Type B pancreatic cell (in vitro differentiated cells): Measurements from ENCODE around the gene CD52. TPM values are rescaled to one million over a fixed set of nuclear protein-coding genes. Genes with fewer than 3 reads are reported as not detected.
"Not testable (repeated sequence)": the region's sequence is repeated elsewhere in the genome, so short reads cannot be mapped to it uniquely, and the experiment has no call there.

Source experiments
- DNase-seq: peaks from one replicate; pipeline ENCODE4 v3.0.0; 2021; ENCODE audit warnings: mixed read lengths; ENCODE audit not compliant: unreplicated experiment; ENCODE audit errors: extremely low spot score
- H3K27ac Mint-ChIP-seq: 2 replicates; pipeline ENCODE4 v1.8.0; 2021; ENCODE audit warnings: mild to moderate bottlenecking, mixed read lengths
- H3K27me3 Mint-ChIP-seq: 2 replicates; pipeline ENCODE4 v1.8.0; 2021; ENCODE audit warnings: mixed read lengths
- H3K36me3 Mint-ChIP-seq: 2 replicates; pipeline ENCODE4 v1.8.0; 2021; ENCODE audit warnings: mixed read lengths
- H3K4me1 Mint-ChIP-seq: one replicate; pipeline ENCODE4 v1.8.0; 2021; ENCODE audit warnings: mixed read lengths; ENCODE audit not compliant: unreplicated experiment
- H3K4me3 Mint-ChIP-seq: 2 replicates; pipeline ENCODE4 v1.8.0; 2021; ENCODE audit warnings: mild to moderate bottlenecking, mixed read lengths
- H3K9me3 Mint-ChIP-seq: 2 replicates; pipeline ENCODE4 v1.8.0; 2021; ENCODE audit warnings: mixed read lengths
- CTCF ChIP-seq: fragments of 200-600 bp; sonication (generic); conservative IDR thresholded peaks from 2 replicates; pipeline ENCODE4 v1.5.0; 2021; ENCODE audit warnings: antibody characterized with exemption, mild to moderate bottlenecking
- total RNA-seq: library from RNA; stranded (reverse); gene quantifications from 2 replicates; pipeline ENCODE4 v1.2.1, GENCODE V29; 2021; ENCODE audit warnings: low replicate concordance

CD52 gene
- total RNA-seq, 1 donor from 2014 or later: 0.75 TPM

- Mint-ChIP-seq H3K4me3 (peak overlapping the region; percentile 100), H3K9me3 (no peaks in the 10 kb centered on the region), H3K4me1 (peaks cover 15% of the 10 kb centered on the region), H3K27me3 (no peaks in the 10 kb centered on the region), H3K27ac (peak overlapping the region; percentile 96), H3K36me3 (no peaks in the 10 kb centered on the region)
- TF ChIP-seq CTCF: no peak
- DNase-seq: no peak
These were observed 12.0 kb upstream of the CD52 start for GRCh38 chr1:26305667-26306289.

DNA sequence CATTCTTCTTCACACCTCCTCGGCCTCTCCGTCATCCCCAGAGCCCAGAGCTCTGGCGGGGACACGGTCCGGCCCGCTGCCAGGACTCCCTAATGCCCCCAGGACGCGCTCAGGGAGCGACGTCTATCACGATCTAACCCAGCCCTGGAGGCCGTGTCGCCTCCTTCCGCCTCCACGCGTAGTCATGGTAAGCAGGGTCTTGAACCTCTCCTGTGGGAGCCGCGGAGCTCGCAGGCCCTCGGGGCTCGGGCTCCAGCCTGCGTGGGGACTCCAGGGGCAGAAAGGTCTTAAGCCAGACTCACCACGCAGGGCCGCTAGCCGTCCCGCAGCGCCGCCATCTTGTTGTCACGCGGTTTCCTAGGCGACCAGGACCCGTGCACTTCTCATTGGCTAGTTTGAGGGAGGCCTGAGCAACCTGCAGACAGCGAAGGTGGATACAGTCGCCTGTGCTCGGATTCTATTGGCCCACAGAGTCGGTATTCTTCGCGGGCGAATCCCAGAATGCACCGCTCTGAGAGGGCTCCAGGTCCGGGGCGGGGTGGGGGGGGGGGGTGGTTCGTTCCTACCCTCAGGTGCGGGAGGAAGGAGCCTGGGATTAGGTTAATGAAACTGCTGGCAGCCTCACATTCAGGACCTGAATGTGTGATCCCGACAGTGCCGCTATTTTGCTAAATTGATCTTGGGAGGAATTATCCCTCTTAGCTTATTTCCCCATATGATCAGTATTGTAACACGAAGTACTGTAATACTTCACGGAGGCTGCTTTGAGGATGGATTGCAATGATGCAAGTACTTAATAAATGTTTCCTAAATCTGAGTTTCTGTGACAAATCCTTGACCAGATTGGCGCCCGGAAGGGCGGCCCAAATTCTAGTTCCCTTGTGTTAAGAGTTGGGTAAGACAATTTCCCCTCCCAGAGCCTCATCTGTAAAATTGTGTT is 11.2 kb upstream of the CD52 start, which contains the start of gene UBXN11:
TSS of gene UBXN11 (minus strand) at position 347 of the 940 bp plus-strand sequence. CDS start 3,753 bp downstream, outside the sequence.
- peak within 1 kb of the TSS; percentile 96 for H3K27ac Mint-ChIP-seq
- H3K9me3 Mint-ChIP-seq: no peaks in the 10 kb centered on the region
- no peaks in the 10 kb centered on the region for H3K36me3 Mint-ChIP-seq
- peak; percentile 90 for DNase-seq
- peak within 1 kb of the TSS; percentile 100 for H3K4me3 Mint-ChIP-seq
- no peak for TF ChIP-seq CTCF
- H3K4me1 Mint-ChIP-seq: peaks cover 15% of the 10 kb centered on the region
- H3K27me3 Mint-ChIP-seq: no peaks in the 10 kb centered on the region

GRCh38 chr1:26307363-26307781 is 10.4 kb upstream of the CD52 start:
- Mint-ChIP-seq H3K9me3 (no peaks in the 10 kb centered on the region), H3K4me3 (peak overlapping the region; percentile 100), H3K27me3 (no peaks in the 10 kb centered on the region), H3K36me3 (no peaks in the 10 kb centered on the region), H3K4me1 (peaks cover 15% of the 10 kb centered on the region), H3K27ac (no peak overlapping the region)
- TF ChIP-seq CTCF: no peak
- no peak for DNase-seq

- H3K36me3 Mint-ChIP-seq, H3K27me3 Mint-ChIP-seq, H3K4me3 Mint-ChIP-seq, H3K27ac Mint-ChIP-seq, DNase-seq, H3K9me3 Mint-ChIP-seq: not testable (repeated sequence)
- peaks cover 15% of the 10 kb centered on the region for H3K4me1 Mint-ChIP-seq
These were observed 9.5 kb upstream of the CD52 start for GRCh38 chr1:26307966-26308899.

DNA sequence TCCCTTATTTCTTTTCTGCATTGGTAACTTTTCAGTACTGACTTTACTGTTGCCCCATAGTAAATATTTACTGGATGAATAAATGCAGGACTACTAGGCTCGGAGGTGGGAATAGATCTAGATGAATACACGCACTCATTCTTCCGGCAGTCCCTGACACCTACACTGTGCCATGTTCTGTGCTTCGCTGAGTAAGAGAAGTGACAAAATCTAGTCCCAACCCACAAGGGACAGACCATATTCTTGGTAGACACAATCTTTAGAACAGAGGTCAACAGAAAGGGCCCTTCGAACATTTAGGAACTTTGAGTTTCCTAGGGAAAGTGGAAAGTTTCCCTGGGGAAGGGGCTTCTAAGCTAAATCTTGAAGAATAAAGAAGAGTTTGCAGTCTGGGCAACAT is 3.3 kb upstream of the CD52 start:
- no peaks in the 10 kb centered on the region for H3K9me3 Mint-ChIP-seq
- no peak overlapping the region for H3K4me3 Mint-ChIP-seq
- peaks cover 18% of the 10 kb centered on the region for H3K4me1 Mint-ChIP-seq
- no peak for DNase-seq
- H3K27me3 Mint-ChIP-seq: peaks cover 8% of the 10 kb centered on the region
- no peak for TF ChIP-seq CTCF
- H3K36me3 Mint-ChIP-seq: no peaks in the 10 kb centered on the region
- H3K27ac Mint-ChIP-seq: no peak overlapping the region
